ENCODE data around the gene ACE2. TPM values are rescaled to one million over a fixed set of nuclear protein-coding genes. Genes with fewer than 3 reads are reported as not detected.

ACE2 gene
- total RNA-seq, 2 experiments from 2014 or later: not detected

GRCh38 chrX:15599461-15599860 lies 1.3 kb downstream of the ACE2 start:
- Histone ChIP-seq H3K27ac (ENCODE audit: low read depth, low read length, poor library complexity, severe bottlenecking) (no peak overlapping the region), H3K9me3 (ENCODE audit: low read length) (no peaks in the 10 kb centered on the region), H3K36me3 (ENCODE audit: insufficient read depth, low read length) (no peaks in the 10 kb centered on the region), H3K4me2 (ENCODE audit: low read length) (no peak overlapping the region), H3K4me1 (ENCODE audit: insufficient read depth, low read length, poor library complexity, severe bottlenecking) (no peaks in the 10 kb centered on the region), H4K20me1 (ENCODE audit: insufficient read depth, low read length) (no peaks in the 10 kb centered on the region), H3K9me2 (ENCODE audit: insufficient read depth, low read length) (no peaks in the 10 kb centered on the region), H3K4me3 (ENCODE audit: low read depth, low read length, poor library complexity, severe bottlenecking) (no peak overlapping the region), H2AFZ (ENCODE audit: low read length) (no peak overlapping the region), H3K79me2 (ENCODE audit: insufficient read depth, low read depth, low read length) (no peaks in the 10 kb centered on the region)
- no TSS peak for BruUV-seq (replicated peaks)
- POLR2A ChIA-PET: interaction anchor here (0.7 kb wide), 1 partner anchor 103 kb away, joined by 3 read pairs; no protein-coding TSS in a partner anchor
- TF ChIP-seq EZH2phosphoT487 (IDR thresholded peaks at IDR 0.05; ENCODE audit: borderline replicate concordance, low read depth, low read length) (no peak), CTCF (conservative IDR thresholded peaks at IDR 0.05; ENCODE audit: low read length) (no peak)
- CTCF ChIA-PET (ENCODE audit: unreplicated experiment): no interaction called here
- DNase-seq (ENCODE audit: low spot score): no peak
- intact Hi-C loops (cut with micrococcal nuclease; ENCODE audit: unreplicated experiment): no loop called here

GRCh38 chrX:15598026-15598425 lies 2.7 kb downstream of the ACE2 start:
- intact Hi-C loops (cut with micrococcal nuclease; ENCODE audit: unreplicated experiment): no loop called here
- H3K9me2 ChIP-seq (ENCODE audit: insufficient read depth, low read length): no peaks in the 10 kb centered on the region
- no peak for DNase-seq (ENCODE audit: low spot score)
- no peak overlapping the region for H3K4me2 ChIP-seq (ENCODE audit: low read length)
- no TSS peak for BruUV-seq (replicated peaks)
- CTCF ChIA-PET (ENCODE audit: unreplicated experiment): no interaction called here
- H2AFZ ChIP-seq (ENCODE audit: low read length): no peak overlapping the region
- POLR2A ChIA-PET: no interaction called here
- H3K27ac ChIP-seq (ENCODE audit: low read depth, low read length, poor library complexity, severe bottlenecking): no peak overlapping the region
- no peak overlapping the region for H3K4me3 ChIP-seq (ENCODE audit: low read depth, low read length, poor library complexity, severe bottlenecking)
- no peaks in the 10 kb centered on the region for H3K4me1 ChIP-seq (ENCODE audit: insufficient read depth, low read length, poor library complexity, severe bottlenecking)
- H3K9me3 ChIP-seq (ENCODE audit: low read length): no peaks in the 10 kb centered on the region
- H3K36me3 ChIP-seq (ENCODE audit: insufficient read depth, low read length): no peaks in the 10 kb centered on the region
- no peaks in the 10 kb centered on the region for H3K79me2 ChIP-seq (ENCODE audit: insufficient read depth, low read depth, low read length)
- H4K20me1 ChIP-seq (ENCODE audit: insufficient read depth, low read length): no peaks in the 10 kb centered on the region
- TF ChIP-seq CTCF (conservative IDR thresholded peaks at IDR 0.05; ENCODE audit: low read length): no peak
- no peak for TF ChIP-seq EZH2phosphoT487 (IDR thresholded peaks at IDR 0.05; ENCODE audit: borderline replicate concordance, low read depth, low read length)

GRCh38 chrX:15594371-15594770 lies 6.4 kb downstream of the ACE2 start:
- Histone ChIP-seq H3K9me3 (ENCODE audit: low read length) (no peaks in the 10 kb centered on the region), H3K4me3 (ENCODE audit: low read depth, low read length, poor library complexity, severe bottlenecking) (no peak overlapping the region), H2AFZ (ENCODE audit: low read length) (no peak overlapping the region), H3K4me1 (ENCODE audit: insufficient read depth, low read length, poor library complexity, severe bottlenecking) (no peaks in the 10 kb centered on the region), H3K79me2 (ENCODE audit: insufficient read depth, low read depth, low read length) (no peaks in the 10 kb centered on the region), H3K27ac (ENCODE audit: low read depth, low read length, poor library complexity, severe bottlenecking) (no peak overlapping the region), H3K9me2 (ENCODE audit: insufficient read depth, low read length) (no peaks in the 10 kb centered on the region), H3K36me3 (ENCODE audit: insufficient read depth, low read length) (no peaks in the 10 kb centered on the region), H3K4me2 (ENCODE audit: low read length) (no peak overlapping the region), H4K20me1 (ENCODE audit: insufficient read depth, low read length) (no peaks in the 10 kb centered on the region)
- no TSS peak for BruUV-seq (replicated peaks)
- ChIA-PET POLR2A (no interaction called here), CTCF (ENCODE audit: unreplicated experiment) (no interaction called here)
- 0 out of 2 replicates have a peak, but pooled peaks have one; percentile 17 for TF ChIP-seq CTCF (conservative IDR thresholded peaks at IDR 0.05; ENCODE audit: low read length)
- TF ChIP-seq EZH2phosphoT487 (IDR thresholded peaks at IDR 0.05; ENCODE audit: borderline replicate concordance, low read depth, low read length): no peak
- intact Hi-C loops (cut with micrococcal nuclease; ENCODE audit: unreplicated experiment): no loop called here
- DNase-seq (ENCODE audit: low spot score): no peak

Data from OCI-LY7 (cell line).